Activated T-helper 2 cell treated with anti-CD3 and anti-CD28 coated beads, Interferon-gamma antibody, Interleukin-2, Interleukin-4, amounts not matched to agents 10 μg/mL and 5 μg/mL and 100 μg/mL, durations not matched to agents 14 hours and 24 hours and 36 hours (primary cell): ENCODE measurements around the gene KCNA4. TPM values are rescaled to one million over a fixed set of nuclear protein-coding genes. Genes with fewer than 3 reads are reported as not detected.

Source experiments
- DNase-seq: peaks from one replicate; pipeline ENCODE4 v3.0.0; 2021; ENCODE audit warnings: low spot score
- H3K27ac Mint-ChIP-seq: one replicate; pipeline ENCODE4 v1.8.0; 2021; ENCODE audit warnings: mixed read lengths
- H3K27me3 Mint-ChIP-seq: one replicate; pipeline ENCODE4 v1.8.0; 2021; ENCODE audit warnings: low read depth, mixed read lengths
- H3K36me3 Mint-ChIP-seq: one replicate; pipeline ENCODE4 v1.8.0; 2021; ENCODE audit warnings: low read depth, mixed read lengths
- H3K4me1 Mint-ChIP-seq: one replicate; pipeline ENCODE4 v1.8.0; 2021; ENCODE audit warnings: low read depth, mixed read lengths
- H3K4me3 Mint-ChIP-seq: one replicate; pipeline ENCODE4 v1.8.0; 2021; ENCODE audit warnings: low read depth, mild to moderate bottlenecking, moderate library complexity, mixed read lengths
- H3K9me3 Mint-ChIP-seq: one replicate; pipeline ENCODE4 v1.8.0; 2021; ENCODE audit warnings: mixed read lengths
- intact Hi-C: fragments of 100-400 bp; cut with micrococcal nuclease; formaldehyde crosslinking; loops from one replicate; pipeline ENCODE4 v1.15.1; 2023
- total RNA-seq: library from RNA; stranded (reverse); gene quantifications from 2 replicates; pipeline ENCODE4 v1.2.3, GENCODE V29; 2022

Gene KCNA4
- total RNA-seq, 1 donor from 2014 or later: not detected

GRCh38 chr11:30018495-30018894 is 1.7 kb upstream of the KCNA4 start:
- DNase-seq: no peak
- Mint-ChIP-seq H3K27me3 (peaks cover 23% of the 10 kb centered on the region), H3K27ac (no peak overlapping the region), H3K4me3 (no peak overlapping the region), H3K4me1 (no peaks in the 10 kb centered on the region), H3K9me3 (no peaks in the 10 kb centered on the region), H3K36me3 (no peaks in the 10 kb centered on the region)
- intact Hi-C loops: no loop called here

- peaks cover 23% of the 10 kb centered on the region for H3K27me3 Mint-ChIP-seq
- DNase-seq: no peak
- no peaks in the 10 kb centered on the region for H3K9me3 Mint-ChIP-seq
- no peak overlapping the region for H3K27ac Mint-ChIP-seq
- no peaks in the 10 kb centered on the region for H3K36me3 Mint-ChIP-seq
- intact Hi-C loops: no loop called here
- H3K4me1 Mint-ChIP-seq: no peaks in the 10 kb centered on the region
- H3K4me3 Mint-ChIP-seq: no peak overlapping the region
Observed at GRCh38 chr11:30017445-30017895, 640 bp upstream of the KCNA4 start.

- intact Hi-C loops: no loop called here
- no peaks in the 10 kb centered on the region for H3K9me3 Mint-ChIP-seq
- H3K27ac Mint-ChIP-seq: no peak overlapping the region
- H3K4me3 Mint-ChIP-seq: no peak overlapping the region
- no peaks in the 10 kb centered on the region for H3K4me1 Mint-ChIP-seq
- no peak for DNase-seq
- H3K36me3 Mint-ChIP-seq: no peaks in the 10 kb centered on the region
- H3K27me3 Mint-ChIP-seq: peaks cover 23% of the 10 kb centered on the region
Observed at GRCh38 chr11:30015725-30016412, 961 bp downstream of the KCNA4 start.

DNA sequence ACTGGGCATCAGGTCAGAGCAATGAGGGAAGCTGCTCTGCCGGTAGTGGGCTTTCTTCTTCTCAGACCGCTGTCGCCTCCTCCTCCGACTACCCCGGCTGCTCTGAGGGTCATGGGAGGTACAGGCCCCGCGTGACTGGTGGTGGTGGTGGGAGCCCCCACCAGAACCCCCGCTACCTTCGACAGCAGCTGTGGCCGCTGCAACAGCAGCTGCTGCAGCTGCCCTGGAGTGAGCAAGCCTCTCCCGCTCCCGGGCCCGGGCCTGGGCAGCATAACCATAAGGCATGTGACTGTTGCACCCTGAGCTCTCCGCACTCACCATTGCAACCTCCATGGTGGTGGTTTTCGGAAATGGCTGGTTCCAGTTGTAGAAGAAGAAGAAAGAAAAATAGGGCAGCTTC is 4.5 kb downstream of the KCNA4 start:
- no peak overlapping the region for H3K27ac Mint-ChIP-seq
- H3K9me3 Mint-ChIP-seq: no peaks in the 10 kb centered on the region
- no peaks in the 10 kb centered on the region for H3K4me1 Mint-ChIP-seq
- H3K36me3 Mint-ChIP-seq: no peaks in the 10 kb centered on the region
- no peak overlapping the region for H3K4me3 Mint-ChIP-seq
- intact Hi-C loops: no loop called here
- DNase-seq: no peak
- H3K27me3 Mint-ChIP-seq: peaks cover under 1% of the 10 kb centered on the region

GRCh38 chr11:30009060-30009459 is 7.8 kb downstream of the KCNA4 start:
- no peaks in the 10 kb centered on the region for H3K4me1 Mint-ChIP-seq
- no peak overlapping the region for H3K4me3 Mint-ChIP-seq
- no peaks in the 10 kb centered on the region for H3K9me3 Mint-ChIP-seq
- no peaks in the 10 kb centered on the region for H3K27me3 Mint-ChIP-seq
- no peak overlapping the region for H3K27ac Mint-ChIP-seq
- no peak for DNase-seq
- no peaks in the 10 kb centered on the region for H3K36me3 Mint-ChIP-seq
- intact Hi-C loops: no loop called here

DNA sequence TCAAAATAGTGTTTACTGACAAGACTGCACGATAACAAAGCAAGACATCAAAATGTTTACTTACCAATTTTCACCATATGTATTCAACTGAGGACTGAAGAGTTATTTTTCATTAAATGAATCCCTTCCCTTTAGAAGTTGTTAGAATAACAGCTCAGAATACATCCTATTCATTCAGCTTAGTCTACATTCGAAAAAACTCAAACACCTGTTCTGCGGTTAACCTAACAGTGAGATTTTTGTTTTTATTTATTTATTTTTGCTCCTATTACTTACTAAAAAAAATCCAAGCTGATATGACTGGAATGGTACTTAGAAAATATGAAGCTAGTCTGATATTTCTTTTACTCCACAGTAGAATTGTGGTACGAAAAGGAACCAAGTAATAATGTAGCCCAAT is 10.0 kb downstream of the KCNA4 start:
- no peak overlapping the region for H3K4me3 Mint-ChIP-seq

DNA sequence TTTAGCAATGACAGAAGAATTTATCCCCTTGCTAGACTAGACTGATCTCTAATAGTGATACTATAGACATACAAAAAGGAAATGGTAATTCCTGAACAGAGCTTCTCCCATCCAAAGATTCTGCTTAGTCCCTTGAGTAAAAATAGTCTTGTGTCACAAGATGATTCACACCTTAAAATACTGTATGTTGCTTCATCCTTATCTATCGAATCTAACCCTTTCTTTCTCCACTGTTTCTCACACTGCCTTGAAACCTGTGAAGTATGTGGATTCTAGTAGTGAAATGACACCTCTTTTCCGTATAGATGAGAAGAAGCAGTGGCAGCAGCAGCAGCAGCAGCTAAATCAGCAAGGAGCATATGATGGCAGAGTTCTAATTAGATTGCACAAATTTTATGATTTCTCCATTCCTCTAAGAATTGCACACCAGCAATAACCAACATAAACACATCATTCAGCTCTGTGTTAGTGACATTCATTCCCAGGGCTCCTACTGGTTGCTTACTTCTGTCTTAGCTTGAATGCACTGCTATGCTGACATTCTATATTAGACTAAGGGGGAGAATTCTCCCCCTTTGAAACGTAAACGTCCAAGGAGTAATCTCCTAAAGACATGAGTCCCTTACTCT is 14.6 kb downstream of the KCNA4 start:
- no peaks in the 10 kb centered on the region for H3K27me3 Mint-ChIP-seq
- H3K9me3 Mint-ChIP-seq: no peaks in the 10 kb centered on the region
- no peaks in the 10 kb centered on the region for H3K36me3 Mint-ChIP-seq
- intact Hi-C loops: no loop called here
- H3K27ac Mint-ChIP-seq: no peak overlapping the region
- no peak overlapping the region for H3K4me3 Mint-ChIP-seq
- no peaks in the 10 kb centered on the region for H3K4me1 Mint-ChIP-seq
- DNase-seq: no peak

More for the DNA sequence above, 10.0 kb downstream of the KCNA4 start:
- H3K27ac Mint-ChIP-seq: no peak overlapping the region
- H3K9me3 Mint-ChIP-seq: no peaks in the 10 kb centered on the region
- intact Hi-C loops: no loop called here
- no peak for DNase-seq
- H3K27me3 Mint-ChIP-seq: no peaks in the 10 kb centered on the region
- no peaks in the 10 kb centered on the region for H3K36me3 Mint-ChIP-seq
- H3K4me1 Mint-ChIP-seq: no peaks in the 10 kb centered on the region

DNA sequence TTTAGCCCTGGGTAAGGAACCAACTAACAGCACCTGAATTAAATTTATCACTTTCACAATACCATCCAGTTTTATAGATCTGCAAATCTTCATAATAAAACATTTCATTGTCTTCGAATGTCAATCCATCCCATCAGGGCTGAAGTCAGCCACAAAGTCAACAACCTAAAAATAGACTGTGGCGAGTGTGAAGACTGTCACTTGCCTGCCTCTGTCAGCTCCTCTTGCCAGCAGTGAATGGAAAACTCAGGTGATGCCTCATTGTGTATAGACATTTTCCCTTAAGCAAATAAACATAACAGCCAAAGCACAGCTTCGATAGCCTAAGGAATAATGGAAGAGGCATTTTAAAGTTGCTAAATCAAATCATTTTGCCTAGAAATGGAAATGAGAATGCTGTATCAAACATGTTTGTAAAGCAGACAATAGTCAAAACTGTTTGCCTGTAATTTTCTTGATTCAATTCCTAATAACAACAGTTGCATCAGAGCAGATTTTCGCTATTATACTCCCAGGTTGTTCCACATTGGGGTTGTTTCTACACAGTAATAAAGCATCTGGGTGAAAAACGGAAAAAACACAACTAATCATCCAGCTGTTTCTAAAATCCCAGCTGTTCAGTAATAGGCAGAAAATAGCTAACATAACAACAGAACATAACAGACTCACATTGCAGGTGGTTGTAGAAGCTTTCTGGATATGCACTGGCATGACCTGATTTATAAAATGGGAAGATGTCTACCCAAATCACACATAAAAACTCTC is 15.7 kb downstream of the KCNA4 start:
- Mint-ChIP-seq H3K4me3 (no peak overlapping the region), H3K4me1 (no peaks in the 10 kb centered on the region)
- intact Hi-C loops: no loop called here

GRCh38 chr11:29996016-29996415 is 20.8 kb downstream of the KCNA4 start:
- no peak for DNase-seq
- H3K9me3 Mint-ChIP-seq: peaks cover 4% of the 10 kb centered on the region
- H3K36me3 Mint-ChIP-seq: no peaks in the 10 kb centered on the region
- H3K27ac Mint-ChIP-seq: no peak overlapping the region
- intact Hi-C loops: no loop called here
- H3K4me1 Mint-ChIP-seq: no peaks in the 10 kb centered on the region
- H3K4me3 Mint-ChIP-seq: no peak overlapping the region
- no peaks in the 10 kb centered on the region for H3K27me3 Mint-ChIP-seq

More for the DNA sequence above, 15.7 kb downstream of the KCNA4 start:
- Mint-ChIP-seq H3K9me3 (no peaks in the 10 kb centered on the region), H3K27me3 (no peaks in the 10 kb centered on the region), H3K36me3 (no peaks in the 10 kb centered on the region), H3K27ac (no peak overlapping the region)
- DNase-seq: no peak

DNA sequence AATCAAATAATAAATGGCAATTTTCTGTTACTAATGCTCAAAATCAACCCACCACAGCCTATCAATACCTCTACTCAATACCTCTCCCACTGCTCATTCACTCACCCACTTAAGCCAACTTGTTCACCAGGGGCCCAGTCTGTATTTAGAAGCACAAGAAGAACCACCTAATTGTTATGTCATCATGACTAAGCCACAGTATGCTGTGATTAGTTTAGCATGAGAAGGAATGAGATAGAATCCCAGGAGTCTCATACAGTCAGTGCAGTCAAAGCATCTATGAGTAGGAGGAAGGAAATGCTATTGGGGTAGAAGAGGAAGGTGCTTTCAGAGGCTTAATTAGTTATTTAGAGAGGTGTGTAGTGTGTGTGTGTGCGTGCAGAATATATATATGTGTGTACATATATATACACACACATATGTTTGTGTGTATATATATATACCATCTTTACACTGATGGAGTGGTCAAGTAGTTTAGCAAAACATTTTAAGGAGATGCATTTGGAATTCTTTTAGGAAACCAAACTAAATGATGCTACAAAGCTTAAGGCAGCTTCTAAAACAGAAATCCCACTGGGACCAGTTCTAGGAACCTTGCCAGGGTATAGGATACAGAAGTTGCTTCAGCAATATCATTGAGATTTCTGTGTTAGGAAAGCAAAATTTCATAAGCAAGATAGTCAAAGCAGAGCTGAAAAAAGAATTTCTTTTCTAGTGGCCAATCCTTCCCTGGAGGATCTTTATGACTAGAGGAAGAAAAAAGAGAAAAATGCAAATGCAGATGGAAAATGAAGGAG is 27.5 kb downstream of the KCNA4 start:
- Mint-ChIP-seq H3K9me3 (peaks cover 4% of the 10 kb centered on the region), H3K36me3 (no peaks in the 10 kb centered on the region), H3K27ac (no peak overlapping the region), H3K27me3 (no peaks in the 10 kb centered on the region), H3K4me3 (no peak overlapping the region), H3K4me1 (no peaks in the 10 kb centered on the region)
- intact Hi-C loops: no loop called here
- DNase-seq: no peak

GRCh38 chr11:29985248-29985647 is 31.6 kb downstream of the KCNA4 start:
- no peaks in the 10 kb centered on the region for H3K27me3 Mint-ChIP-seq
- intact Hi-C loops: no loop called here

GRCh38 chr11:29984544-29984943 is 32.3 kb downstream of the KCNA4 start:
- Mint-ChIP-seq H3K27me3 (no peaks in the 10 kb centered on the region), H3K4me1 (no peaks in the 10 kb centered on the region), H3K9me3 (no peaks in the 10 kb centered on the region), H3K27ac (no peak overlapping the region), H3K36me3 (no peaks in the 10 kb centered on the region), H3K4me3 (no peak overlapping the region)
- DNase-seq: no peak
- intact Hi-C loops: no loop called here

More at GRCh38 chr11:29985248-29985647, 31.6 kb downstream of the KCNA4 start:
- no peak for DNase-seq
- no peak overlapping the region for H3K4me3 Mint-ChIP-seq
- no peaks in the 10 kb centered on the region for H3K9me3 Mint-ChIP-seq
- H3K36me3 Mint-ChIP-seq: no peaks in the 10 kb centered on the region
- H3K27ac Mint-ChIP-seq: no peak overlapping the region
- no peaks in the 10 kb centered on the region for H3K4me1 Mint-ChIP-seq
